Stimulated activated naive CD8-positive, alpha-beta T cell treated with anti-CD3 and anti-CD28 coated beads, Interleukin-15, Interleukin-2, amounts not matched to agents 100 ng/mL and 50 ng/mL, for 24 hours (primary cell): ENCODE measurements around the gene TF.

Source experiments
- H3K27ac Mint-ChIP-seq: one replicate; pipeline ENCODE4 v1.8.0; 2021; ENCODE audit warnings: mild to moderate bottlenecking, mixed read lengths
- H3K27me3 Mint-ChIP-seq: one replicate; pipeline ENCODE4 v1.8.0; 2021; ENCODE audit warnings: mixed read lengths
- H3K36me3 Mint-ChIP-seq: one replicate; pipeline ENCODE4 v1.8.0; 2021; ENCODE audit warnings: low read depth, mixed read lengths
- H3K4me1 Mint-ChIP-seq: one replicate; pipeline ENCODE4 v1.8.0; 2021; ENCODE audit warnings: low read depth, mixed read lengths
- H3K4me3 Mint-ChIP-seq: one replicate; pipeline ENCODE4 v1.8.0; 2021; ENCODE audit warnings: mild to moderate bottlenecking, mixed read lengths
- H3K9me3 Mint-ChIP-seq: one replicate; pipeline ENCODE4 v1.8.0; 2021; ENCODE audit warnings: mixed read lengths

The TF gene

DNA sequence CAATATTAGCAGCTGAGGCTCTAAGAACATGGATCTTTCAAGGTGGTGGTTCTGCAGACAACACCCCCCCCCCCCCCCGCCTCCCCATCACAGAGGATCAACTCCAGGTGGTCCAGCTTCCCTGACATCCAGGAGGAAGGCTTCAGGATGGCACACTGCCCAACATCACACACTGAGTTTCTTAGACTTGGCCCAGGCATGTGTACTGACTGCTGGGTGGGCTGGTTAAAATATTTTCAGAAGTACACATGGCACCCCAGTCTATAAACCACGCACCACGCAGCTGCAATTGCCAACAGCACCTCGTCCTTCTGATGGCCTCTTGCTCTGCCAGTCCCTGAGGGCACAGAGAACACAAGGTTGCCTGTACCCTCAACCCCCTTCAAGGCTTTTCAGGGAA lies 81.5 kb downstream of the TF start:
- H3K27ac Mint-ChIP-seq, result no peak overlapping the region
- no peaks in the 10 kb centered on the region for H3K4me1 Mint-ChIP-seq
- H3K9me3 Mint-ChIP-seq, result no peaks in the 10 kb centered on the region
- H3K27me3 Mint-ChIP-seq, result no peaks in the 10 kb centered on the region
- H3K36me3 Mint-ChIP-seq, result peaks cover 36% of the 10 kb centered on the region
- H3K4me3 Mint-ChIP-seq, result no peak overlapping the region

DNA sequence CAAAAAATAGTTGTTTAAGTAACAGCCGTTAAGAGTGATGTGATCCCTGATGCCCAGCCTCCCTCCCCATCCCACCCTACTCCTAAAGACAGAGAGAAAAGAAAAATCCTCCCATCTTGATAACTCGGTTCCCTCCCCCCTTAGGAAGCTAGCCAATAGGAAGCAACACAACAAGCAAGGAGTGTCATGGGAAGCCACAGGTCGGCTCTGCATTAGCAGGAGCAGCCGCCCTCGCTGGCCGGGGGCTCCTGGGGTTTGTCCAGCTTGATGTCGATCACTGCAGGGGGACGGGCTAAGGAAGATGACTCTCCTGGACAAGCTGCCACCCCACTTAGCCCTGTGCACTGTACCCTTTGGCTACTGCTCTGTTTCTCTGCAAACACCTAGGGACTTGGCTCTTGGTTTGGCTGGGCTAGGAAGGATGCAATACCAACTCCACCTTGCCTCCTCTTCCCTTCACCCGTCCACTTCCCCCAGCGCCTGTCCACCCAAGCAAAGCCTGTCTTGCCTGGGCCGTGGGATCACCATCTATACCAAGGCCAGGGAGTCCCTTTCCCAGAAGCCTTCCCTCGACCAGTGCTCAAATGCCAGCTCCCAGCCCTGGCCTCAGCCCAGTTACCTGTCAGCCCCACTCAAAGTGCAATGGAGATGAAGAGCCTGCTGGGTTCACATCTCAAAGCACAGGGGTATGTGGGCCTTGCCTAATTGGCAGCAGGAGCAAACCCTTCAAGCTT lies 82.5 kb downstream of the TF start:
- no peaks in the 10 kb centered on the region for H3K4me1 Mint-ChIP-seq
- H3K36me3 Mint-ChIP-seq, result peaks cover 26% of the 10 kb centered on the region
- H3K27ac Mint-ChIP-seq, result no peak overlapping the region
- no peaks in the 10 kb centered on the region for H3K27me3 Mint-ChIP-seq
- no peak overlapping the region for H3K4me3 Mint-ChIP-seq
- no peaks in the 10 kb centered on the region for H3K9me3 Mint-ChIP-seq

DNA sequence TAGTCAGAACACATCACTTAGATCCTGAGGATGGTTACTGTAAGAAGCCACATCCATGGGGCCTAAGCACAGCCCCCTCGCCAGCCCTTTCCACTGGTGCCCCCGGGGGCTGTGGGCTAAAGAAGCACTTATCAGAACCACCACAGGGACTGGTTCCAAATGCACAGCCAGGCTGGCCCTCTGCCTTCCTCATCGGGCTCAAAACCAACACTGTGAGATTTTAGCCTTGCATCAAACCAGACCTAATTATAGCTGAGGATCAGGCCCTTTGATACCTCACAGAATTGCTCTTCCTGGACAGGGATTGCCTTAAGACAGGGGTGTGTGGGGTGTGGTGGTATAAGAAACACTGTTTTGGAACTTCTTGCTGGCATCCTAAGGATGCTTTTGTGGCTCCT lies 83.1 kb downstream of the TF start:
- Mint-ChIP-seq H3K27ac (no peak overlapping the region), H3K9me3 (no peaks in the 10 kb centered on the region), H3K4me1 (no peaks in the 10 kb centered on the region), H3K27me3 (no peaks in the 10 kb centered on the region), H3K4me3 (no peak overlapping the region), H3K36me3 (peaks cover 20% of the 10 kb centered on the region)

DNA sequence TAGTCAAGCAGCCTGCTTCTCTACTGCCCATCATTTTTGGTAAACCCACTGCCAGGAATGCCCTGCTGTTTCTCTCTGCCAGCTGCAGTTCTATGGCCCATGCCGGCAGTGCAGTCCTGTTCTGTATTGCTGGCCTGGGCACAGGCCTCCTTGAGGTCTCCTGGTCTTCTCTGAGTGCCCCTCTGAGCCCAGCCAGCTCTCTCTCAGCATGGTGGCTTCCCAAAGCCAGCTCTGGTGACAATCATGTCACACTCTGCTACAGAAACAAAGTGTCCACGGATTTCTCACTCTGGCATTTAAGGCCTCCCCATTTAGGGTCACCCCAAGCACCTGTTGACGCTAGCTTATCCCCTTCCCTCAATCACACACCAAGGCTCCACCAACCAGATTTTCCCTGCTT lies 83.9 kb downstream of the TF start:
- Mint-ChIP-seq H3K4me1 (no peaks in the 10 kb centered on the region), H3K9me3 (no peaks in the 10 kb centered on the region), H3K27ac (no peak overlapping the region), H3K36me3 (peaks cover 15% of the 10 kb centered on the region), H3K27me3 (no peaks in the 10 kb centered on the region), H3K4me3 (no peak overlapping the region)

DNA sequence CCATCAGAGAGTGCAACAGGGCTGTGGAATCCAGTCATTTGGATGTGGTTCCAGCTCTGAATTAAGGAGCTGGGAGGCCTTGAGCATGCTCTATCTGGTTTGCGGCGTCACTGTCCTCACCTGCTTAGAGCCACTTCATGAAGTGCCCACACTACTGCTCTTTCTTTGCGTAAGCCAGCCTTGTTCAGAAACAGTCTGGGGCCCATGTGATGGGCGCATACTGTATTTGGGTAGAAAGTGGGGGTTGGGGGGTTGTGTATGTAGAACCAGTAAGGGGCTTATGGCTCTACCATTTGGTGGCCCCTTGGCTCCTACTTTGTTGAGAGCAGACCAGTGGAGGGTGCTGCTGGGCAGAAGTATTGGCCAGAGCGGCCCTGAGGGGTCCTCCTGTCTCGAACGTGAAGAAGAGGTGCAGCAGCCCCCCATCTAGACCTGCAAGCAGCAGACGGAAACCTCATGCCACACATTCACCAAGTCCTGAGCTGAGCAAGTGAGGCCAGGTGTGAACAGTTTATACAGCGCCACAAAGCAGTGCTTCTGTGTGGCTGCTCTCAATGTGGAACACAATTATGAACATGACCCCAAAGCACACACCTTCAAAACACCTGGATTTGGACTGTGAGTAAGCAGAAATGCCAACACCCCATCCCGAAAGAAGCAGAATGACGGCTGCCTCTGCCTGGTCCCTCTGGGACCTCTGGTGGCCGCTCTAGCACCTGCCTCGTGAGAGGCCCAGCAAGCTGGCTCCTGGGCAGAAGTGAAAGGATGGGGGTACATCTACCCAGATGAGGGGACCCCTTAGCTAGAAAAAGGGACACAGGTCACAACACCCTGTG lies 86.0 kb downstream of the TF start:
- H3K4me3 Mint-ChIP-seq, result no peak overlapping the region
- no peaks in the 10 kb centered on the region for H3K4me1 Mint-ChIP-seq
- H3K27ac Mint-ChIP-seq, result no peak overlapping the region
- no peaks in the 10 kb centered on the region for H3K36me3 Mint-ChIP-seq
- no peaks in the 10 kb centered on the region for H3K27me3 Mint-ChIP-seq
- no peaks in the 10 kb centered on the region for H3K9me3 Mint-ChIP-seq

DNA sequence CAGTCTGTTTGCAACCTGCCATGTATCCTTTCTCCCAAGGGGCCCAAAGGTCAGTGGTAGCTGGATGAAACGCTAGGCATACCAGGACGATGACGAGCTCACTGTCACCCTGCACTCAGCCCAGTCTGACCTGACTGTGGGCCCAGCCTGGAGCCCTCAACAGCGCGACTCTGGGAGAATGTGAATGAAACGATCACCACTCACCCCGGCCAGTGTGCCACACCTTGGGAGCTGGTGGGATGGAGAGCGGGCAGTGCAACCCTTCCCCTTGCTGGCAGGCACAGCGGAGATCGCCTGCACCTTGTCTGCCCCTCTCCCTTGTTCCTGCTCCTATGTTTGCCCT lies 86.6 kb downstream of the TF start:
- no peaks in the 10 kb centered on the region for H3K9me3 Mint-ChIP-seq
- no peak overlapping the region for H3K4me3 Mint-ChIP-seq
- no peaks in the 10 kb centered on the region for H3K27me3 Mint-ChIP-seq
- no peaks in the 10 kb centered on the region for H3K4me1 Mint-ChIP-seq
- no peak overlapping the region for H3K27ac Mint-ChIP-seq
- no peaks in the 10 kb centered on the region for H3K36me3 Mint-ChIP-seq

DNA sequence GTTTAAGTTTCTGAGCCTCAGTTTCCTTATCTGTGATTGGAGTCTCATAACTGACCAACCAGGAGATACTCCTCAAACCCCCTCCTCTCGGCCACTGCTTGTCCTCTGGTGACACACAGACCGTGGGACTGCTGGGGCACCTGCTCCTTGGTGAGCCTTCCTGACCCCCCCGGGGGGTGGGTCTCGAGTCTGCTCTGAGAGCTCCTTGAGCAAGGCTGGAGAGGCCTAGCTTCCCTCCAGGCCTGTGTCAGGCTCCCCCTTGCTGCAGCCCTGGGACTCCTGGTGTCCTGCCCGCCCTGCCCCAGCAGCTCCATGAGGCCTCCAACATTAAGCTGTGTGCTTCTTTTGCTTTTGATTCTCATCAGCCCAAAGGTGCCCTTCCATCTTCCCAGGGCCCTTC lies 87.1 kb downstream of the TF start:
- no peaks in the 10 kb centered on the region for H3K27me3 Mint-ChIP-seq
- H3K4me3 Mint-ChIP-seq, result no peak overlapping the region
- H3K27ac Mint-ChIP-seq, result no peak overlapping the region
- H3K36me3 Mint-ChIP-seq, result no peaks in the 10 kb centered on the region
- H3K9me3 Mint-ChIP-seq, result no peaks in the 10 kb centered on the region
- no peaks in the 10 kb centered on the region for H3K4me1 Mint-ChIP-seq

DNA sequence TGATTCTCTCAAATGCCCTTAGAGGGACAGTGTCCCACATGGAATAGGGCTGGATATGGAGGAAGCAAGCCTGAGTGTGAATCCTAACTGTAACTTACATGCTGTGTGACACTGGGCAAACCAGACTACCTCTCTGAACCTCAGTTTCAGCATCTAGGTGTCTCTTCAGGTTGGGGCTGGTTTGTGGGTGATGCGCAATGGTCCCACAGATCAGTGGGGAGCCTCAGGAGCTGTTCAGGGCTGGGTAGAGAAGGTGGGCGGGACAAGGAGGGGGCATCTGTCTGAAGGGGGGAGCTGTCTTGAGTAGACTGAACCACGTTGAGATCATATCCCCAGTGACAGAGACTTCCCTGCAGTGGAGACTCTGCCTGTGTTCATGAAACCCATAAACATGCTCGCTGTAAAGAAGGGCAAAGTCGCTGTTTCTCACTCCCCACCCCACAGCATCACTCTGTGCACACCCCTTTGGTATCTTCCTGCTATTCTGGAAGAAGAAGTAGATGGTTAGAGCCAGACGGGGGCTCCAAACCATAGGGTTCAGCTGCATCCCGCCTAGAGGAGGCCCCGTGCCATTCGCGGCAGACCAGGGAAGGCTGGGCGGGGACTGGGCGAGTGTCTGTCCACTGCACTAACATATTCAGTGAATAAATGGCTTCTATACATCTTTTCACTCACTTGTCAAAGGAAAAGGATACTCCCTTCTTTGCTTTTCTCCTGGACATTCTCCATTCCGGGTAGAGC lies 87.9 kb downstream of the TF start:
- no peaks in the 10 kb centered on the region for H3K9me3 Mint-ChIP-seq

DNA sequence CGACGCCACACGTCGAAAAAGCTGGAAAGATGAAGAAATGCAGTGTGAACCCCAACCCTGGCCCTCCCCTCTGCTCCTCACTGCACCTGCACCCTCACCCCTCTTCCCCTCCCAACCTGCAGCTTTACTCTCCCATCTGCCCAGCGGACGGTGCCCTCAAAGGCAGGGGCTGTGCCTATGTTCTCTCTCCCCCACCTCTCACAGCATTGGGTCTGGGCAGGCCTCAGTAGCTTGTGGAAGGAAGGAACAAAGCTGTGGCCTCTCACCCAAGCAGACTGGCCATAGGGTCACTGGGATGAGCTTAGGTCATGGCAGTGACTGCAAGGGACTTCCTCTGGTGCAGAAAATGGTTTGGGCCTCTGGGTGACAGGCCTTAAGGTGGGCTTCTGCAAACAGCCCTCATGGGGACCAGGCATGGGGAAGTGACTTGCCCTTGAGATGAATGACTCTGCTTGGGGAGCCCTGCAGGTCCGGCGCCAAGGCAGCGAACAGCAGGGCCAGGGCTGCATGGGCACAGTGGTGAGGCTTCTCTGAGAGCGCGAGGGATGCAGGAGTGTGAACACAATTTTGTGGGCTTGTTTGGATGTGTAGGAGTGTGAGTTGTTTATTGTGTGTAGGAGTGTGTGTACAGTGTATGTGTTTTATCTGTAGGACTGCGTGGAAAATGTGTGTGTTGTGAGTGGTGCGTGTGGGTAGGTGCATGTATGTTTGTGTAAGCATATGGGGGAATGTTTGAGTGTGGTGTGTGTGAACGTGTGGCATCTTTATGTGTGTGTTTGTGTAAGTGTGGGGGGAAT lies 88.6 kb downstream of the TF start:
- Mint-ChIP-seq H3K4me1 (no peaks in the 10 kb centered on the region), H3K9me3 (no peaks in the 10 kb centered on the region), H3K27ac (no peak overlapping the region), H3K27me3 (no peaks in the 10 kb centered on the region), H3K4me3 (no peak overlapping the region), H3K36me3 (no peaks in the 10 kb centered on the region)

More for the DNA sequence above, 87.9 kb downstream of the TF start:
- no peak overlapping the region for H3K27ac Mint-ChIP-seq
- H3K4me1 Mint-ChIP-seq, result no peaks in the 10 kb centered on the region
- no peaks in the 10 kb centered on the region for H3K36me3 Mint-ChIP-seq
- no peak overlapping the region for H3K4me3 Mint-ChIP-seq
- H3K27me3 Mint-ChIP-seq, result no peaks in the 10 kb centered on the region

DNA sequence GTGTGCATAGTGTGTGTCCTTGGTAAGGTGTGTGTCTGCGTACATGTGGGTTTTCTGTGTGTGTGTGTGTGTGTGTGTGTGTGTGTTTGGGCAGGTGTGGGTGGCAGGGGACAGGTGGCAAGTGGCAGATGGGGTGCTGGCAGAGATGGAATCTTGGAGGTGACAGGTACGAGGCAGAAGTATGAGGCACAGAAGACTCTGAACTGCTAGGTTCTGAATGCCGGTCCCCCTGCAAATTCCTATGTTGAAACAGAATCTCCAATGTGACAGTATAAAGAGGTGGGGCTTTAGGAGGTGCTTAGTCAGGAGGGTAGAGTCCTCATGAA lies 89.2 kb downstream of the TF start:
- Mint-ChIP-seq H3K27me3 (no peaks in the 10 kb centered on the region), H3K4me1 (no peaks in the 10 kb centered on the region), H3K36me3 (no peaks in the 10 kb centered on the region)

DNA sequence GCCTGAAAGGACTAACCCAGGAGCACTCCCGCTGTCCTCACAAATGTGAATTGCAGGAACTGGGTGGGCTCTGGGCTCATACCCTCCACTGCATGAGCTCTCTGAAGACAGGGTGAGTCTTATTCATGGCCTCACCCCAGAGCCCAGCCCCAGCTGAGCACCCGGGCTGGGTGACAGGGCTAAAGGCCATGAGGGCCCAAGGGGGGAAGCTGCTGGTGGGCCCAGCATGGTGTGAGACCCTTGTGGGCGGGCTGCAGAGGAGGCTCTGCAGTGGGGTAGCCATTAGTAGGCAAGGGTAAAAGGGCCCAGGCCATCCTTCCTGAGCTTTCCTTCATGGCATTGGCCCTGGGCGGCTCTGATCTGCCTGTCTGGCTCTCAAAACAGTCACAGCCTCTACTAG lies 89.8 kb downstream of the TF start:
- H3K4me3 Mint-ChIP-seq, result no peak overlapping the region

More for the DNA sequence above, 89.2 kb downstream of the TF start:
- Mint-ChIP-seq H3K4me3 (no peak overlapping the region), H3K27ac (no peak overlapping the region), H3K9me3 (no peaks in the 10 kb centered on the region)

DNA sequence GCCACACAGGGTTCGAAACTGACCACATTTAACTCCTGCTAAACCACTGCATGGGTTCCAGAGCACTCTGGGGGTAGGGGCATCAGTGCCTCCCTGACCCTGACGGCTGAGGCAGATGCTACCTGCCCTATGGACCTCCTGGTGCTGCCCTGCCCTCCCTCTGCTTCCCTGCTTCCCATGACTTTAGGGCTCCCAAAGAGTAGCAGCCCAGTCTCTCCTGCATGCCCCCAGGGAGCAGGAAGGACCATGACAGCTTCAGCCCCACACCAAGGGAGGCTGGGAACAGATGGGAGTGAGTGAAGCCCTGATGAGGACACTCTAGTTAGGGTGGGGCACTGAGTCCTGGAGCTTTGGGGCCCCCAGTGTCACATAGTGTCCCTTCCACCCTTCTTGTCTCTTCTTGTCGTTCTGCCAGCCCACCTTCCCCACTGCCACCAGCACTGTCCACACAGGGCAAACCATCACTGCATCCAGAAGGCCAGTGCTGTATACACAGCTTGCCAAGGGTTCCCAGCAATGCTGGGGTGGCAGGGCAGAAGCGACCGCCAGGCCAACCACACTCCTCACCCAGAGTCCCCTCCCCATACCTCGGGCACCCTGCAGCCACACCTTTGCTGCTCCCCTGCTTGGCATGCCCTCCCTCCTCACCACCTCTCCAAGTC lies 90.4 kb downstream of the TF start:
- Mint-ChIP-seq H3K27ac (no peak overlapping the region), H3K36me3 (no peaks in the 10 kb centered on the region), H3K4me1 (no peaks in the 10 kb centered on the region), H3K27me3 (no peaks in the 10 kb centered on the region), H3K9me3 (no peaks in the 10 kb centered on the region), H3K4me3 (no peak overlapping the region)

More for the DNA sequence above, 89.8 kb downstream of the TF start:
- H3K9me3 Mint-ChIP-seq, result no peaks in the 10 kb centered on the region
- H3K36me3 Mint-ChIP-seq, result no peaks in the 10 kb centered on the region
- no peak overlapping the region for H3K27ac Mint-ChIP-seq
- no peaks in the 10 kb centered on the region for H3K4me1 Mint-ChIP-seq
- no peaks in the 10 kb centered on the region for H3K27me3 Mint-ChIP-seq

DNA sequence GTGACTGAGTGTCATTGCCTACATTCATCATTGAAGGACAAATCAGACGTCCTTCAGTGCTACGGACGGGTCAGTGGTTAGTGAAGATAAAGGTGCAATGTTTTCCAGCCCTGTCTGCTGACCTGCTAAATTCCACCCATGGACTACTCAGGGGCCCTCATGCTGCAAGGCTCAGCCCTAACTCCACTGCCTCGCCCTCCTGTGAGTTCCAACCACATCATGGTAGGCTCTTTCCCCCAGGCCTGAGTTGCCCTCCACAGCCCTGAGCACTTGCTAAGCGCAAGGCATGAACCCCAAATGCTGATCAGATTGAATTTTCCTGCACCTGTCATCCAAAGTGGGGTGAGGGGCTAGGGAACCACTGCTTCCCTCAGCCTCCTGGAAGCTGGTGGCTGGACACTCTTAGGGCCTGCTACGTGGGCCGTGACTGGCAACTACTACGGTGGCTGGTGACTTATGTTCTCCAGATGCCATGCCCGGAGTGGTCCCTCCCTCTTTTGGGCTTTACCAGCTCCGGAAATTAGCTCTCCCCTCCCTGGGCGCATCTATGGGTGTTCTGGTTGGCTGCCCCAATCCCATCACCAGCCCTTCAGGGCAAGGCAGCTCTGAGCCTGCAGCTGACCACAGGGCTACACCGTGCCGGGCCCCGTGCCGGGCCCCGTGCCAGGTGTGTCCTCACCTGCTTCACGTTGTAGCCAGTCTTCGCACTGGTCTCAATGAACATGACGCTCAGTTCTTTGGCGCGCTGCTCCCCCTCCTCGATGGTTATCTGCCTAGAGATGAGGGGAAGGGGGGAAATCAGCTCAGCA lies 91.5 kb downstream of the TF start:
- Mint-ChIP-seq H3K27ac (peak overlapping the region; percentile 37), H3K4me1 (no peaks in the 10 kb centered on the region), H3K4me3 (no peak overlapping the region), H3K9me3 (no peaks in the 10 kb centered on the region), H3K36me3 (no peaks in the 10 kb centered on the region), H3K27me3 (no peaks in the 10 kb centered on the region)
